Left forelimb (tissue), 1 donor: ENCODE data around the gene POLRMT.
"Not testable (repeated sequence)": the region's sequence is repeated elsewhere in the genome, so short reads cannot be mapped to it uniquely, and the experiment has no call there.

Experiments
- DNase-seq: peaks from one replicate; pipeline ENCODE4 v3.0.0-alpha.2; 2018; ENCODE audit warnings: low spot score

The POLRMT gene

GRCh38 chr19:610801-611480, 22.4 kb downstream of the POLRMT start:
- no peak for DNase-seq

- no peak for DNase-seq
Observed at GRCh38 chr19:610071-610800, 23.1 kb downstream of the POLRMT start.

- DNase-seq = no peak
Observed at GRCh38 chr19:609004-609346, 24.4 kb downstream of the POLRMT start.

GRCh38 chr19:608155-609003, 25.0 kb downstream of the POLRMT start:
- DNase-seq = no peak

- no peak for DNase-seq
Observed at GRCh38 chr19:607301-608154, 25.8 kb downstream of the POLRMT start.

GRCh38 chr19:605061-605971, 28.0 kb downstream of the POLRMT start:
- not testable (repeated sequence) for DNase-seq

- DNase-seq = no peak
Observed at GRCh38 chr19:604355-604754, 29.0 kb downstream of the POLRMT start.

- DNase-seq = not testable (repeated sequence)
Observed at GRCh38 chr19:603779-604178, 29.6 kb downstream of the POLRMT start.

GRCh38 chr19:603302-603639, 30.1 kb downstream of the POLRMT start:
- not testable (repeated sequence) for DNase-seq

- no peak for DNase-seq
Observed at GRCh38 chr19:602391-603301, 30.7 kb downstream of the POLRMT start.

GRCh38 chr19:601790-602189, 31.5 kb downstream of the POLRMT start:
- no peak for DNase-seq

- DNase-seq = no peak
Observed at GRCh38 chr19:601310-601709, 32.0 kb downstream of the POLRMT start.

- DNase-seq = no peak
Observed at GRCh38 chr19:597406-598315, 35.7 kb downstream of the POLRMT start.

GRCh38 chr19:596263-596655, 37.1 kb downstream of the POLRMT start:
- no peak for DNase-seq

- DNase-seq = no peak
Observed at GRCh38 chr19:595326-596262, 37.7 kb downstream of the POLRMT start.

GRCh38 chr19:594265-594870, 39.0 kb downstream of the POLRMT start:
- DNase-seq = no peak

GRCh38 chr19:593505-593904, 39.8 kb downstream of the POLRMT start:
- DNase-seq = no peak
